Measurements from ENCODE around the gene STX8.

GRCh38 chr17:9544221-9544620, 31.4 kb downstream of the STX8 start:
- no peak for TF ChIP-seq ZNF677 (tag by site-specific recombination; IDR thresholded peaks at IDR 0.05)
- TF ChIP-seq CTCF (tag by site-specific recombination; IDR thresholded peaks at IDR 0.05), result no peak
- no peak for TF ChIP-seq ZNF639 (tag by site-specific recombination; IDR thresholded peaks at IDR 0.05)
- TF ChIP-seq ZNF529 (tag by site-specific recombination; IDR thresholded peaks at IDR 0.05; ENCODE audit: insufficient replicate concordance), result no peak

Data from HEK293 (cell line).